K562 (cell line): Measurements from ENCODE around the gene KCTD19. TPM values are rescaled to one million over a fixed set of nuclear protein-coding genes. Genes with fewer than 3 reads are reported as not detected.

Experiments used
- HOXB6 ChIP-seq: fragments of 250-450 bp; sonication (Bioruptor Pico); IDR thresholded peaks from 2 replicates; pipeline ENCODE4 v1.5.1; 2022; ENCODE audit warnings: mild to moderate bottlenecking, borderline replicate concordance
- SP1 ChIP-seq: sonication (generic); formaldehyde crosslinking; IDR thresholded peaks from 2 replicates; pipeline ENCODE4 v1.8.1; 2022; ENCODE audit warnings: mild to moderate bottlenecking, missing genetic modification reagents
- ZBTB11 ChIP-seq, 3 experiments: fragments of 200-800 bp in 1 of 3; fragments of 250-450 bp in 1 of 3; fragments of 450-650 bp in 1 of 3; sonication (Bioruptor Pico) in 1 of 3; sonication (Bioruptor generic) in 1 of 3; formaldehyde crosslinking in 1 of 3; IDR thresholded peaks; 2 replicates each; pipeline versions ENCODE4 v1.6.1 to v1.8.0; 2016 to 2022; ENCODE audit warnings: mild to moderate bottlenecking in 2 of 3, missing genetic modification characterization in 2 of 3, missing compliant biosample characterization in 1 of 3, moderate library complexity in 1 of 3
- polyA plus RNA-seq, 8 experiments: library from polyadenylated mRNA; depleted of rRNA in 4 of 8; stranded (reverse) in 5 of 8; unstranded in 3 of 8; fragments of >200 nt; fragmentation: Nextera tagmentation in 2 of 8; fragmentation: Illumina TruSeq in 1 of 8; extraction: Ambion mirVana in 2 of 8; extraction: Trizol in 1 of 8; gene quantifications; 2 replicates each; pipeline versions ENCODE4 v1.2.1 to v1.2.3, GENCODE V29; 2011 to 2014; ENCODE audit warnings: inconsistent platforms in 1 of 8, missing spikeins in 1 of 8
- total RNA-seq, 7 experiments: library from RNA; depleted of rRNA in 6 of 7; stranded (reverse); fragments of >200 nt in 6 of 7; fragmentation: Illumina TruSeq in 2 of 7; extraction: Trizol in 2 of 7; gene quantifications; 2 replicates each; pipeline versions ENCODE4 v1.2.1 to v1.2.3, GENCODE V29; 2011 to 2021; ENCODE audit warnings: low replicate concordance in 1 of 7
- TF ChIP-seq, protein P1 (sequence below): sonication (generic); formaldehyde crosslinking; IDR thresholded peaks from 2 replicates; pipeline ENCODE4 v1.9.0; 2022; ENCODE audit warnings: mild to moderate bottlenecking, missing genetic modification reagents

KCTD19 gene
- total and polyA plus RNA-seq, 9 of the 15 experiments (the other 6 are each of a cell fraction or from before 2014, with no cell fraction given) = 0.03 to 0.91 (median 0.22) TPM; not detected in 2

- TF ChIP-seq HOXB6 (CRISPR knock-in tag) (no peak), SP1 (0 out of 2 replicates have a peak, but pooled peaks have one; percentile 46), ZBTB11 (CRISPR knock-in tag; IDR thresholded peaks at IDR 0.05) (no peak)
- TF ChIP-seq, protein P1, sequence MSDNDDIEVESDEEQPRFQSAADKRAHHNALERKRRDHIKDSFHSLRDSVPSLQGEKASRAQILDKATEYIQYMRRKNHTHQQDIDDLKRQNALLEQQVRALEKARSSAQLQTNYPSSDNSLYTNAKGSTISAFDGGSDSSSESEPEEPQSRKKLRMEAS (CRISPR knock-in tag) = peak; percentile 64
These were observed 71.6 kb downstream of the KCTD19 start (continued) for GRCh38 chr16:67254801-67255552.
